Epidermal melanocyte (primary cell): ENCODE results near the gene DUSP15.
"Not testable (repeated sequence)": the region's sequence is repeated elsewhere in the genome, so short reads cannot be mapped to it uniquely, and the experiment has no call there.

Experiments
- DNase-seq: peaks from one replicate; pipeline ENCODE4 v3.0.0; 2011; ENCODE audit warnings: low spot score; ENCODE audit not compliant: insufficient read length

DUSP15 gene

GRCh38 chr20:31840906-31841816, 29.2 kb downstream of the DUSP15 start:
- no peak for DNase-seq

GRCh38 chr20:31839782-31840487, 30.4 kb downstream of the DUSP15 start:
- no peak for DNase-seq

GRCh38 chr20:31838646-31839292, 31.6 kb downstream of the DUSP15 start:
- DNase-seq, result no peak

- DNase-seq, result no peak
Observed at GRCh38 chr20:31837896-31838397, 32.4 kb downstream of the DUSP15 start.

GRCh38 chr20:31836853-31837608, 33.3 kb downstream of the DUSP15 start:
- no peak for DNase-seq

- DNase-seq, result peak; percentile 68
Observed at GRCh38 chr20:31835977-31836852, 34.1 kb downstream of the DUSP15 start.

GRCh38 chr20:31835554-31835953, 34.8 kb downstream of the DUSP15 start:
- no peak for DNase-seq

GRCh38 chr20:31833931-31834521, 36.3 kb downstream of the DUSP15 start:
- no peak for DNase-seq

- peak; percentile 66 for DNase-seq
Observed at GRCh38 chr20:31833130-31833930, 37.0 kb downstream of the DUSP15 start.

GRCh38 chr20:31831771-31832306, 38.5 kb downstream of the DUSP15 start:
- DNase-seq, result no peak

- DNase-seq, result no peak
Observed at GRCh38 chr20:31831211-31831610, 39.1 kb downstream of the DUSP15 start.

- no peak for DNase-seq
Observed at GRCh38 chr20:31830406-31830981, 39.8 kb downstream of the DUSP15 start.

- no peak for DNase-seq
Observed at GRCh38 chr20:31829731-31830130, 40.6 kb downstream of the DUSP15 start.

- not testable (repeated sequence) for DNase-seq
Observed at GRCh38 chr20:31828016-31828415, 42.3 kb downstream of the DUSP15 start.

GRCh38 chr20:31827059-31827458, 43.3 kb downstream of the DUSP15 start:
- DNase-seq, result no peak

- DNase-seq, result no peak
Observed at GRCh38 chr20:31826074-31826473, 44.3 kb downstream of the DUSP15 start.

- DNase-seq, result no peak
Observed at GRCh38 chr20:31824554-31825313, 45.6 kb downstream of the DUSP15 start.

- DNase-seq, result no peak
Observed at GRCh38 chr20:31824125-31824485, 46.2 kb downstream of the DUSP15 start.
